ENCODE data around the gene PPAT.
A peak's percentile ranks its signal among the peaks of the same experiment; 100 is the strongest.

The PPAT gene

DNA sequence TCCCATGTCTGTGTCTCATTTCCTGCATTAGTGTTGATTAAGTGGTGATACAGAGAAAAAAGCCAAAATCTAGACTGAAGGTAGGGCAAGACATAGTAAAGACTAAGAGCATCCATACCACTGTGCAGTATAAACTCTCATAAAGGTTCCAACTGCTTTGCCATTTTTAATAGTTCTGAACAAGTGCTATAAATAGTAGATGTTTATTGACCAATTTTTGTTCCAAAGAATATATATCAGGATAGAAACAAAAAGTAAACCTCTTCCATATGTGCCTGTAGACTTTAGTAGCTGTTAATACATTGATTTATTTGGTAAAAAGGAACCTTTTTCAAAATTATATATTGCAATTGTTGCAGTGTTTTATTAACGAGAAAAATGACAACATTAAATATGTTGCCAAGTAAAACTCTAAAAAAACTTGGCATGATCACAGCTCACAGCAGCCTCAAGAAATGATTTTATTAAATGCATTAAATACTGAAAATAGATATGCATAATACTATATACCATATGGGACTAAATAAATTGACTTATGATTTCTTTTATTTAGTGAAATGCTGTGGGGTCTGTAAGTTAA lies 25.8 kb downstream of the PPAT start:
- peak overlapping the region in 1 of 2 donors; percentile 42 for H3K4me3 ChIP-seq (ENCODE audit: low read depth in 1 of 2, low read length in 2 of 2)
- H3K4me1 ChIP-seq (ENCODE audit: control insufficient read depth in 1 of 2, insufficient read depth in 2 of 2, low read length in 2 of 2): peaks cover 11% of the 10 kb centered on the region in 2 donors
- H3K9me3 ChIP-seq (ENCODE audit: control insufficient read depth in 1 of 2, low read length in 2 of 2): no peaks in the 10 kb centered on the region
- H3K27me3 ChIP-seq (ENCODE audit: low read depth, low read length): no peaks in the 10 kb centered on the region
- H3K27ac ChIP-seq (ENCODE audit: low read length): peak overlapping the region; percentile 50
- no peaks in the 10 kb centered on the region for H3K36me3 ChIP-seq (ENCODE audit: control insufficient read depth in 1 of 2, insufficient read depth in 2 of 2, low read length in 2 of 2)

DNA sequence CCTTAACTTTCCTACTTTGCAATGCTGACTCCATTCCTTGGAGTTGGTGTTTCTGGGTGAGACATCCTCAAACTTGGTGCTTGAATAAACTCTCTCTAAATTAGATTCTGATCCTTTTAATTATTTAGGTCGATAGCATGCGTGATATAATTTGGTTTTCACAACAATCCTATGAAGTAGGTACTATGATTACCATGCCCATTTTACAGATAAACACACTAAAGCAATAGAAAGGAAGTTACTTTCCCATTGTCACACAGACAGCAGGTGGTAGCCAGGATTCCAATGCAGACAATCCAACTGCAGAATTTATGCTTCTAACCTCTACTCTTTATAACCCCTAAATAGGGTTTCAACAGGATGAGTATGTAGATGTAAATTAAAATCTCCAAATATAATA lies 26.4 kb downstream of the PPAT start:
- no peak overlapping the region for H3K4me3 ChIP-seq (ENCODE audit: low read depth in 1 of 2, low read length in 2 of 2)
- no peaks in the 10 kb centered on the region for H3K9me3 ChIP-seq (ENCODE audit: control insufficient read depth in 1 of 2, low read length in 2 of 2)
- H3K27ac ChIP-seq (ENCODE audit: low read length): no peak overlapping the region
- no peaks in the 10 kb centered on the region for H3K36me3 ChIP-seq (ENCODE audit: control insufficient read depth in 1 of 2, insufficient read depth in 2 of 2, low read length in 2 of 2)
- H3K27me3 ChIP-seq (ENCODE audit: low read depth, low read length): no peaks in the 10 kb centered on the region
- peaks cover 11% of the 10 kb centered on the region in 2 donors for H3K4me1 ChIP-seq (ENCODE audit: control insufficient read depth in 1 of 2, insufficient read depth in 2 of 2, low read length in 2 of 2)

DNA sequence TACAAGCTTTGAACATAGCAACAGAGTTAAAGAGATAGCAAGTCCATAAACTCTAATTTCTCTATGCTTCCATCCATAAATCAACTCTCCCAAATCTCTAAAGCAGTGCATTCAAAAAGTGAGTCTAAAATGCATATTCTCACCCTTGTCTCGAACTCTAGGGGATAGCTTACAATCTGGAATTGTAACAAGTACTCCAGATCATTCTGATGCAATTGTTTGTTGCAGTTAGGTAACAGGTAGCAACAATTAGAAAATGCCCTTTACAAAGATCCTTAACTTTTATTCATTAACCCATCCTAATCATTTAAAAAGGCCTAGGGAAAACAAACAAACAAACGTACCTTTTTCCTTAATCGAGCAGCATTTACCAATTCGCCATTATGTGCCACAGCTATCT lies 29.3 kb downstream of the PPAT start:
- Histone ChIP-seq H3K4me3 (ENCODE audit: low read depth in 1 of 2, low read length in 2 of 2) (no peak overlapping the region), H3K4me1 (ENCODE audit: control insufficient read depth in 1 of 2, insufficient read depth in 2 of 2, low read length in 2 of 2) (peaks cover 11% of the 10 kb centered on the region in 2 donors), H3K27ac (ENCODE audit: low read length) (no peak overlapping the region), H3K36me3 (ENCODE audit: control insufficient read depth in 1 of 2, insufficient read depth in 2 of 2, low read length in 2 of 2) (peaks cover 0 to under 1% of the 10 kb centered on the region in 2 donors), H3K9me3 (ENCODE audit: control insufficient read depth in 1 of 2, low read length in 2 of 2) (no peaks in the 10 kb centered on the region), H3K27me3 (ENCODE audit: low read depth, low read length) (no peaks in the 10 kb centered on the region)

DNA sequence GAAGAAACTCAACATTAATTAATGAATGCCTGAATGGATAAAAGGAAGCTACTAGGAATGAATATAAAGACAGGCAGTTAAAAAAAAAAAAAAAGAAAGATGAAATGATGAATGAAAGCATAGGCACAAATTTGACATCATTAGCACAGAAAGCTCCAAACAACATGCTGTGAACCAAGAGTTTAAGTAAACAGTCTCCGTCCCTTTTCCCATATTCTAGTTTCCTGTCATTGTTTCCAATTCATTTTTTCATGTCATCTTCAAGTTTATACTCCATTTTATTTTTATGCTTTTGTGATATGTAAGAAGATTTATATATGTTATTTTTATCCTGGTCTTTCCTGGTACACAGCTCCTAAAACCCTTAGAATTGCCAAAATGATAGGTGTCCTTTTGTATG lies 30.4 kb downstream of the PPAT start:
- Histone ChIP-seq H3K9me3 (ENCODE audit: control insufficient read depth in 1 of 2, low read length in 2 of 2) (no peaks in the 10 kb centered on the region), H3K4me1 (ENCODE audit: control insufficient read depth in 1 of 2, insufficient read depth in 2 of 2, low read length in 2 of 2) (peaks cover 6 to 8% of the 10 kb centered on the region in 2 donors), H3K27ac (ENCODE audit: low read length) (no peak overlapping the region), H3K4me3 (ENCODE audit: low read depth in 1 of 2, low read length in 2 of 2) (no peak overlapping the region), H3K36me3 (ENCODE audit: control insufficient read depth in 1 of 2, insufficient read depth in 2 of 2, low read length in 2 of 2) (peaks cover 5 to 8% of the 10 kb centered on the region in 2 donors), H3K27me3 (ENCODE audit: low read depth, low read length) (no peaks in the 10 kb centered on the region)

DNA sequence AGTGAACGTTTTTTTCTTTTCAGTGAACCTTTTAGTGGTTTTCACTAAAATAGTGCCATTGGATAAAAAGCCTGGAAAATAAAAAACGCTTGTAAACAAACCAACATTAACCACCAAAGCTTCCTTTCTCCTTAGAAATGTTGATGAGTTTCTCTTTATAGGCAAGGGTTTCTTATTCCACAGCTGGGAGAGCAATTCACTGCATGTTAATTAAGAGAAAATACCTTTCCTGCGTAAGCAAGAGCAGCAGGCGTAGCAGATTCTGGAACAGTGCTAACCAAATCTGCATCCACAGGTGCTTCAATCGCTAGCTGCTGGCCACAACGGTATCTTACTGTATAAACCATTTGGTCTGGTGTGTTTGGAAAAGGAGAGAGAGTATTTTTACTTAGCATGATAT lies 34.9 kb downstream of the PPAT start:
- Histone ChIP-seq H3K4me3 (ENCODE audit: low read depth in 1 of 2, low read length in 2 of 2) (no peak overlapping the region), H3K4me1 (ENCODE audit: control insufficient read depth in 1 of 2, insufficient read depth in 2 of 2, low read length in 2 of 2) (no peaks in the 10 kb centered on the region), H3K9me3 (ENCODE audit: control insufficient read depth in 1 of 2, low read length in 2 of 2) (no peaks in the 10 kb centered on the region), H3K27me3 (ENCODE audit: low read depth, low read length) (no peaks in the 10 kb centered on the region), H3K36me3 (ENCODE audit: control insufficient read depth in 1 of 2, insufficient read depth in 2 of 2, low read length in 2 of 2) (peaks cover 12 to 14% of the 10 kb centered on the region in 2 donors), H3K27ac (ENCODE audit: low read length) (no peak overlapping the region)

DNA sequence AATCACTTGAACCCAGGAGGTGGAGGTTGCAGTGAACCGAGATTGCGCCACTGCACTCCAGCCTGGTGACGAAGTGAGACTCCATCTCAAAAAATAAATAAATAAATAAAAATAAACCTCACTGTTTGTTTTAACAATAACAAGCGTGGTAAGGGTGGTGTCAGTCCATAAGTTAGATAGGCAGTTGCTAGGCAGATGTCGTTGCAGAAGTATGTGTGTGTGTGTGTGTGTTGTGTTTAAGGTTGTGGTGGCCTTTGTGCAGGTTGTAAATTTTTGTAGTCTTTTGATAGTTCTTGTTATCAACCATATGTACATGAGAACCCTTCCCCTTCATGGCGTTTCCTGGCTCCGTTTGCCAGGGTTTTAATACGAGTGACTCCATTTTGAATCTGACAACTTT lies 44.1 kb downstream of the PPAT start:
- Histone ChIP-seq H3K36me3 (ENCODE audit: control insufficient read depth in 1 of 2, insufficient read depth in 2 of 2, low read length in 2 of 2) (peaks cover 7 to 10% of the 10 kb centered on the region in 2 donors), H3K27ac (ENCODE audit: low read length) (no peak overlapping the region), H3K9me3 (ENCODE audit: control insufficient read depth in 1 of 2, low read length in 2 of 2) (no peaks in the 10 kb centered on the region), H3K4me1 (ENCODE audit: control insufficient read depth in 1 of 2, insufficient read depth in 2 of 2, low read length in 2 of 2) (peaks cover 4 to 15% of the 10 kb centered on the region in 2 donors), H3K4me3 (ENCODE audit: low read depth in 1 of 2, low read length in 2 of 2) (no peak overlapping the region), H3K27me3 (ENCODE audit: low read depth, low read length) (no peaks in the 10 kb centered on the region)

DNA sequence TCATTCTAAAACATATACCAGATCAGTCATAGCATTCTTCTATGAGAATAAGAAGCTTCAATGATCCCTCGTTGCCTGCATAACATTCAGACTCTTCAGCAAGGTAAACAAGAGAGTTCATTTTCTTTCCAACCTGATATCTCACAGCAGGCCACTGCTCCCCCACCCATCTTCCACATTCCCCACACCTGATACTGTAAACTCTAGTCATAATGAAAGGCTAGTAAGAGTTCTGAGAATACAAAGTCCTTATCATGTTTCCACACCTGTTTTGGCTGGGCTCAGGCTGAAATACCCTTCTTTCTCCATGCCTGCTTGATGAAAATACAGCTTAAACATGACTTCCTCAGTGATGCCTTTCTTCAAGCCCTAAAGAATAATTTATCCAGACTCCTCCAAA lies 45.9 kb downstream of the PPAT start:
- peaks cover 0 to 10% of the 10 kb centered on the region in 2 donors for H3K36me3 ChIP-seq (ENCODE audit: control insufficient read depth in 1 of 2, insufficient read depth in 2 of 2, low read length in 2 of 2)
- H3K27ac ChIP-seq (ENCODE audit: low read length): no peak overlapping the region
- no peaks in the 10 kb centered on the region for H3K9me3 ChIP-seq (ENCODE audit: control insufficient read depth in 1 of 2, low read length in 2 of 2)
- peaks cover 6 to 20% of the 10 kb centered on the region in 2 donors for H3K4me1 ChIP-seq (ENCODE audit: control insufficient read depth in 1 of 2, insufficient read depth in 2 of 2, low read length in 2 of 2)
- H3K4me3 ChIP-seq (ENCODE audit: low read depth in 1 of 2, low read length in 2 of 2): no peak overlapping the region
- H3K27me3 ChIP-seq (ENCODE audit: low read depth, low read length): no peaks in the 10 kb centered on the region

DNA sequence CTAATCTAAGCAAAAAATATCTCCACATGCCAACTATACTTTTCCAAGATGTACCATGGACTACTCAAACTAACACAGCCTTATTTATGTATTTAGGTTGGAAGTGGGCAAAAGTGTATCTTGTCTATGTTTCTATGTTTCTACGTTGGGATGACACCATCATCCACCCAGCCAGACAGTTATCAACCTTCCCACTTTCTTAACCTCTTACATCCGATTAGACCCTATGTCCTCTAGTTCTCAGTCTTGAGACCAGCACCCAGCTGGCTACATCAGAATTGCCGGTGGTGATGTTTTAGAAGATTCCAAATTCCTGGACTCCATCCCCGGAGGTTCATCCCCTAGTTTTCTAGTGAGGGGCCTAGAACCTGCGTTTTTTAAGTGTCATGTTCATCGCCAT lies 47.1 kb downstream of the PPAT start:
- Histone ChIP-seq H3K27me3 (ENCODE audit: low read depth, low read length) (no peaks in the 10 kb centered on the region), H3K27ac (ENCODE audit: low read length) (peak overlapping the region; percentile 97), H3K9me3 (ENCODE audit: control insufficient read depth in 1 of 2, low read length in 2 of 2) (no peaks in the 10 kb centered on the region), H3K4me3 (ENCODE audit: low read depth in 1 of 2, low read length in 2 of 2) (peak overlapping the region; percentile 66 to 90), H3K4me1 (ENCODE audit: control insufficient read depth in 1 of 2, insufficient read depth in 2 of 2, low read length in 2 of 2) (peaks cover 6 to 20% of the 10 kb centered on the region in 2 donors), H3K36me3 (ENCODE audit: control insufficient read depth in 1 of 2, insufficient read depth in 2 of 2, low read length in 2 of 2) (peaks cover 0 to 10% of the 10 kb centered on the region in 2 donors)

DNA sequence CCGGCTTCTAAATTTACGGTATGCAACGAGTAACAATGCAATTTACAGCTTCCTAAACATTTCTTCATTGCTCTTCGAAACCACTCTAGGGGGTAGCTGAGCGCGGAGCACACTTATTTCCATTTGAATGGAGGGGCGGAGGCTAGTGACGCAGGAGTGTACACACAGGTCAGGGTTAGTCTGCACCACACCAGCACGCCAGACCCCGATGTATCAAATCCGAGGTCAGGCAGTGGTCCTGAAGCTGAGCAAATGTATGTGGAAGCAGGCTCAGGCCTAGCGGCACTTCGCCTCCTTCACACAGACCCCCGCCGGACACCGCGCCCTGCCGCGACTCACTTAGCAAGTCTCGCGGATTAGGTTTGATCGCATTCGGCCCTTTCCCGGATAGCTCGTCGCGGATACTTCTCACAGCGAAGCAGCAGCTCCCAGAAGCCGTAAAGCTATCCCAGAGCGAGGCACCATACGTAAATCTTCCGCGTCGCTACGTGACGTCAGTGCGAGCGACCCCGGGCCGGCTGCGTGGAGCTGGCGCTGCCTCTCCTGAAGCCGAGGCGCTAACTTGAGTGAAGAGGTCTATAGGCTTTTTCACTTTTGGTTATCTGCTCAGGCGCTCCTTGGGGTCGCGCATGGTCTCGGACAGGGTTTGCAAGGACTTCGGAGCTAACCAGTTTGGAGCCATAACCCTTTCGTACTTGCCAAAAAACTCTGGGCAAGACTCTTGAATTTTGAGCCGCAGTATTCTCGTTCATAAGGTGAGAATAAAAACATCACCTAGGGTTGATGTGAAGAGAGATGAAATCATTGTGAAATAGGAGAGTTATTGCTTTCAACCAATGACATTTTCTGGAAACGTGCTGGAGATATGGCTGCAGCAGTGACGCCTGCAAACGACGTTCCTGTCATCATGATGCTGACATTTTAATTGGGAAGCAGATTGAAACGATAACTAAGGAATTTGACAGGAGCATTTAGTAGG lies 48.1 kb downstream of the PPAT start, which contains the start of gene AASDH:
Gene AASDH (minus strand): TSS at position 469 of the 979 bp plus-strand sequence. CDS start 3,192 bp downstream, outside the sequence.
- H3K4me3 ChIP-seq (ENCODE audit: low read depth in 1 of 2, low read length in 2 of 2): peak within 1 kb of the TSS; percentile 66 to 90
- peaks cover 6 to 20% of the 10 kb centered on the region in 2 donors for H3K4me1 ChIP-seq (ENCODE audit: control insufficient read depth in 1 of 2, insufficient read depth in 2 of 2, low read length in 2 of 2)
- no peaks in the 10 kb centered on the region for H3K9me3 ChIP-seq (ENCODE audit: control insufficient read depth in 1 of 2, low read length in 2 of 2)

DNA sequence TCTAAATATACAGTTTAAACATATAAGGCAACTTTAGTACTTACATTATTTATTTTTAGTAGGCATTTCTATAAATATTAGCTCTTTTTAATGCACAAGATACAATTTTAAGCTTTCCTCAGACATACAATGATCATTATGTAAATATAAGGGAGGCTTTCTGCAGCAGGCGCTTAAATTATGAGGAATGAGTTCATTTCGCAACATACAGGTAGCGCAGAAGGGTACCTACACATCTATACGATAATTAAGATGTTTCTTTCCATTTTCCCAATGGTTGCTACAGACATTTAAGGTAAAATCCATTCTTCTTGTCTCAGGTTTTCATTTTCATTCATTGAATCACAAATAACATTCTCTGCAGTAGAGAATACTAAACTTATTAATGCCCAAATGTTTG lies 49.3 kb downstream of the PPAT start:
- H3K27ac ChIP-seq (ENCODE audit: low read length): no peak overlapping the region
- H3K27me3 ChIP-seq (ENCODE audit: low read depth, low read length): no peaks in the 10 kb centered on the region
- H3K4me1 ChIP-seq (ENCODE audit: control insufficient read depth in 1 of 2, insufficient read depth in 2 of 2, low read length in 2 of 2): peaks cover 6 to 20% of the 10 kb centered on the region in 2 donors
- H3K36me3 ChIP-seq (ENCODE audit: control insufficient read depth in 1 of 2, insufficient read depth in 2 of 2, low read length in 2 of 2): peaks cover 0 to 13% of the 10 kb centered on the region in 2 donors
- H3K9me3 ChIP-seq (ENCODE audit: control insufficient read depth in 1 of 2, low read length in 2 of 2): no peaks in the 10 kb centered on the region
- H3K4me3 ChIP-seq (ENCODE audit: low read depth in 1 of 2, low read length in 2 of 2): peak overlapping the region; percentile 30 to 66

More for the DNA sequence above, 48.1 kb downstream of the PPAT start, which contains the start of gene AASDH:
- Histone ChIP-seq H3K27ac (ENCODE audit: low read length) (peak within 1 kb of the TSS; percentile 97), H3K36me3 (ENCODE audit: control insufficient read depth in 1 of 2, insufficient read depth in 2 of 2, low read length in 2 of 2) (peaks cover 0 to 10% of the 10 kb centered on the region in 2 donors), H3K27me3 (ENCODE audit: low read depth, low read length) (no peaks in the 10 kb centered on the region)

DNA sequence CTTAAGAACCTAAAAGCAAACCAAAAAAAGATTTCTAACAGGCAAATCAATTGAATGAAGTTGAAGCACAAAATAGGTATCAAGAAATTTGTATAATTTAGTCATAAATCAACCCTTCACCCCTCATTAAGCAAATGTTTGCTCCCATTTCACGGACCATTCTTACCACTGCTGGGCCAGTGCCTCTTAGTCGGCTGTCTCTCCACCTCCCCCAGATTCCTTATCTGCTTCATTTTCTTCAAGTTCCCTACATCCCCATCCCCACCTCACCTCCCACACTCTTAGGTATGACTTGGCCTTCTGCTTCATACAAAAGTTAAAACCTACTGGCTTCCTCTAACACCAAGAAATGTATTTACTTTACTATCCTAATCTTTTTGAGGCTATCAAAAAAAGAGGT lies 60.0 kb downstream of the PPAT start:
- peaks cover 4 to 8% of the 10 kb centered on the region in 2 donors for H3K36me3 ChIP-seq (ENCODE audit: control insufficient read depth in 1 of 2, insufficient read depth in 2 of 2, low read length in 2 of 2)

More for the DNA sequence above, 60.0 kb downstream of the PPAT start:
- no peak overlapping the region for H3K27ac ChIP-seq (ENCODE audit: low read length)
- H3K27me3 ChIP-seq (ENCODE audit: low read depth, low read length): no peaks in the 10 kb centered on the region
- H3K9me3 ChIP-seq (ENCODE audit: control insufficient read depth in 1 of 2, low read length in 2 of 2): no peaks in the 10 kb centered on the region
- no peaks in the 10 kb centered on the region for H3K4me1 ChIP-seq (ENCODE audit: control insufficient read depth in 1 of 2, insufficient read depth in 2 of 2, low read length in 2 of 2)
- no peak overlapping the region for H3K4me3 ChIP-seq (ENCODE audit: low read depth in 1 of 2, low read length in 2 of 2)

All from muscle layer of duodenum (tissue), 2 donors.